Natural killer cell (primary cell): ENCODE measurements around the gene BNIP5. TPM values are rescaled to one million over a fixed set of nuclear protein-coding genes. Genes with fewer than 3 reads are reported as not detected.

Source experiments
- ATAC-seq, 3 donors: fragments of 150-1000 bp in 2 of 3; fragments of 200-7000 bp in 1 of 3; cut with Tn5 transposase; 1 replicate in 1 of 3; 2 replicates in 2 of 3; pipeline ENCODE4 v1.10.0; 2021; ENCODE audit warnings: mild to moderate bottlenecking in 2 of 3, moderate library complexity in 2 of 3
- DNase-seq, 2 donors: peaks; one replicate each; pipeline versions ENCODE4 v3.0.0 to v3.0.0-alpha.2; 2013 to 2021; ENCODE audit warnings: mixed read lengths in 1 of 2
- H3K27ac ChIP-seq: one replicate; pipeline ENCODE4 v1.5.1; 2013; ENCODE audit warnings: mild to moderate bottlenecking, low read length
- H3K27me3 ChIP-seq: one replicate; pipeline ENCODE4 v1.6.1; 2013; ENCODE audit warnings: low read length; ENCODE audit not compliant: control insufficient read depth, insufficient read depth
- H3K36me3 ChIP-seq: one replicate; pipeline ENCODE4 v1.6.1; 2013; ENCODE audit warnings: low read length; ENCODE audit not compliant: control insufficient read depth, insufficient read depth
- H3K4me1 ChIP-seq: one replicate; pipeline ENCODE4 v1.6.1; 2013; ENCODE audit warnings: low read length; ENCODE audit not compliant: control insufficient read depth, insufficient read depth
- H3K4me3 ChIP-seq: one replicate; pipeline ENCODE4 v1.5.1; 2013; ENCODE audit warnings: low read length
- H3K9me3 ChIP-seq: one replicate; pipeline ENCODE4 v1.6.1; 2013; ENCODE audit warnings: low read length; ENCODE audit not compliant: control insufficient read depth, insufficient read depth
- H3K27ac Mint-ChIP-seq, 2 donors: one replicate each; pipeline ENCODE4 v1.8.0; 2022; ENCODE audit warnings: mild to moderate bottlenecking in 2 of 2, mixed read lengths in 2 of 2, moderate library complexity in 1 of 2
- H3K27me3 Mint-ChIP-seq, 2 donors: one replicate each; pipeline ENCODE4 v1.8.0; 2022; ENCODE audit warnings: low read depth in 2 of 2, mixed read lengths in 2 of 2
- H3K36me3 Mint-ChIP-seq: one replicate; pipeline ENCODE4 v1.8.0; 2022; ENCODE audit warnings: mixed read lengths
- H3K4me1 Mint-ChIP-seq, 2 donors: one replicate each; pipeline ENCODE4 v1.8.0; 2022; ENCODE audit warnings: mixed read lengths in 2 of 2
- H3K4me3 Mint-ChIP-seq: one replicate; pipeline ENCODE4 v1.8.0; 2022; ENCODE audit warnings: mild to moderate bottlenecking, moderate library complexity, mixed read lengths
- H3K9me3 Mint-ChIP-seq, 2 donors: one replicate each; pipeline ENCODE4 v1.8.0; 2022; ENCODE audit warnings: mixed read lengths in 2 of 2
- WGBS: methylation state at CpG from one replicate; pipeline ENCODE4 v1.1.7; 2013; ENCODE audit warnings: missing lambda C conversion rate; ENCODE audit not compliant: insufficient coverage; 5-methylcytosine and 5-hydroxymethylcytosine counted together
- intact Hi-C: fragments of 100-400 bp; cut with micrococcal nuclease; formaldehyde crosslinking; loops from one replicate; pipeline ENCODE4 v1.14.2; 2022
- total RNA-seq, 4 donors: library from RNA; stranded (reverse); fragments of 120-200 nt in 1 of 4; gene quantifications; one replicate each; pipeline versions ENCODE4 v1.2.3 to v1.2.4, GENCODE V29; 2013 to 2022
- TF ChIP-seq, protein P1 (sequence below): fragments of 200-600 bp; IDR thresholded peaks from one replicate; pipeline ENCODE4 v1.8.0; 2022; ENCODE audit warnings: antibody characterized with exemption

Gene BNIP5
- total RNA-seq, 3 donors from 2014 or later (not counting 1 experiment from before 2014, with no cell fraction given), result not detected

DNA sequence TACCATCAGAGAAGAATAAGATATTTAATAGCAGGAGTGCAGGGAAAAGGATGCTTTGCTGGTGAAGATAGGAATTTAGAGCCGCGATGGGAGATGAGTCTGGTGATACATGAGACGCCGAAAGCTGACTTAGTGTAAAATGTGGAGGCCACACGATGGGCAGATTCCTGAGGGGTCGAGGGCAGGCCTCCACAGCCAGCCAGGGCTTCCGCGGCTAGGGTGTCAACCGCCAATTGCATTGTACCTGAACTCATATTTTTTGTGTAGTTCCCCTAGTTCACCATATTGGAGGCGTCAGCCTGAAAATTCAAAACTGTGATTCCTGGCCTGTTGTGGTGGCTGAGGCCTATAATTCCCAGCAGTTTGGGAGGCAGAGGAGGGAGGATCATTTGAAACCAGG is 42.2 kb upstream of the BNIP5 start:
- H3K27ac Mint-ChIP-seq, result no peak overlapping the region
- no peaks in the 10 kb centered on the region for H3K9me3 Mint-ChIP-seq
- no peaks in the 10 kb centered on the region for H3K27me3 ChIP-seq
- TF ChIP-seq, protein P1, sequence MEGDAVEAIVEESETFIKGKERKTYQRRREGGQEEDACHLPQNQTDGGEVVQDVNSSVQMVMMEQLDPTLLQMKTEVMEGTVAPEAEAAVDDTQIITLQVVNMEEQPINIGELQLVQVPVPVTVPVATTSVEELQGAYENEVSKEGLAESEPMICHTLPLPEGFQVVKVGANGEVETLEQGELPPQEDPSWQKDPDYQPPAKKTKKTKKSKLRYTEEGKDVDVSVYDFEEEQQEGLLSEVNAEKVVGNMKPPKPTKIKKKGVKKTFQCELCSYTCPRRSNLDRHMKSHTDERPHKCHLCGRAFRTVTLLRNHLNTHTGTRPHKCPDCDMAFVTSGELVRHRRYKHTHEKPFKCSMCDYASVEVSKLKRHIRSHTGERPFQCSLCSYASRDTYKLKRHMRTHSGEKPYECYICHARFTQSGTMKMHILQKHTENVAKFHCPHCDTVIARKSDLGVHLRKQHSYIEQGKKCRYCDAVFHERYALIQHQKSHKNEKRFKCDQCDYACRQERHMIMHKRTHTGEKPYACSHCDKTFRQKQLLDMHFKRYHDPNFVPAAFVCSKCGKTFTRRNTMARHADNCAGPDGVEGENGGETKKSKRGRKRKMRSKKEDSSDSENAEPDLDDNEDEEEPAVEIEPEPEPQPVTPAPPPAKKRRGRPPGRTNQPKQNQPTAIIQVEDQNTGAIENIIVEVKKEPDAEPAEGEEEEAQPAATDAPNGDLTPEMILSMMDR, result no peak
- intact Hi-C loops, result no loop called here
- no peak overlapping the region for H3K4me3 ChIP-seq
- 93% methylated on average over 10 of the region's 10 CpGs for WGBS
- H3K27ac ChIP-seq, result no peak overlapping the region
- no peaks in the 10 kb centered on the region for H3K36me3 Mint-ChIP-seq
- H3K4me3 Mint-ChIP-seq, result no peak overlapping the region
- no peaks in the 10 kb centered on the region for H3K9me3 ChIP-seq
- ATAC-seq, result no peak
- no peaks in the 10 kb centered on the region for H3K36me3 ChIP-seq
- H3K27me3 Mint-ChIP-seq, result no peaks in the 10 kb centered on the region
- H3K4me1 Mint-ChIP-seq, result no peaks in the 10 kb centered on the region
- H3K4me1 ChIP-seq, result no peaks in the 10 kb centered on the region
- DNase-seq, result no peak

DNA sequence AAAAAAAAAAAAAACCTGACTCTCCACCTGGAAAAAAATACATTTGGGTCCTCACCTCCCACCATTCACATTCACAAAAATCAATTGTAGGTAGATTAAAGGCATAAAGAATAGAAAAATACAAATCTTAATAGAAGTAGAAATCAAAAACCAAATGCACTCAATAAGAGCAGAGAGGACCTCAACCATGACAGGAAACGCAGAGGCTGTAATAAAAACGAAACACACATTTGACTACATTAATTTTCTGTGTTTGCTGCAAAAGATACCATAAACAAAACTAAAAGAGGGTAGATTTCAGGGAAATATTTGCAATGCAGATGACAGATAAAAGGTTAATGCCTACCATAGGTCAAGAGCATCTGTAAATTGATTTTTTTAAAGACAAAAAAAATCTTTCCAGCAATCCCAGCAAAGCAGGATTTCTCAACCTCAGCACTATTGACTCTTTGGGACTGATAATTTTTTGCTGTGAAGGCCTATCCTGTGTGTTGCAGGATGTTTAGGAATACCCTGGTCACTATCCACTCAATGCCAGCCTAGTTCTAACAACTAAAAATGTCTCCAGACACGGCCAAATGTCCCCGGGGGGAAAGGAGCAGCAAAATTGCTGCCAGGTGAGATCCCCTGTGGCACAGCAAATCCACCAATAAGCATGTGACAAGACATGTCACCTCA is 41.7 kb upstream of the BNIP5 start:
- Mint-ChIP-seq H3K27me3 (no peaks in the 10 kb centered on the region), H3K9me3 (no peaks in the 10 kb centered on the region), H3K4me1 (no peaks in the 10 kb centered on the region), H3K4me3 (no peak overlapping the region), H3K27ac (no peak overlapping the region), H3K36me3 (no peaks in the 10 kb centered on the region)
- no peaks in the 10 kb centered on the region for H3K27me3 ChIP-seq
- TF ChIP-seq, protein P1, result no peak
- no peaks in the 10 kb centered on the region for H3K9me3 ChIP-seq
- ATAC-seq (no peak), DNase-seq (no peak)
- H3K4me3 ChIP-seq, result no peak overlapping the region
- H3K36me3 ChIP-seq, result no peaks in the 10 kb centered on the region
- intact Hi-C loops, result no loop called here
- 92% methylated on average over 2 of the region's 4 CpGs for WGBS
- no peaks in the 10 kb centered on the region for H3K4me1 ChIP-seq
- H3K27ac ChIP-seq, result no peak overlapping the region

- H3K27me3 Mint-ChIP-seq, result peaks cover 0 to 4% of the 10 kb centered on the region in 2 donors
Measured at GRCh38 chr6:36377594-36377993, 40.9 kb upstream of the BNIP5 start.

More at GRCh38 chr6:36377594-36377993, 40.9 kb upstream of the BNIP5 start:
- no peaks in the 10 kb centered on the region for H3K36me3 Mint-ChIP-seq
- H3K9me3 Mint-ChIP-seq, result no peaks in the 10 kb centered on the region
- H3K4me1 Mint-ChIP-seq, result no peaks in the 10 kb centered on the region
- H3K27ac ChIP-seq, result no peak overlapping the region
- H3K4me3 Mint-ChIP-seq, result no peak overlapping the region
- H3K36me3 ChIP-seq, result no peaks in the 10 kb centered on the region
- no peaks in the 10 kb centered on the region for H3K9me3 ChIP-seq
- H3K4me1 ChIP-seq, result no peaks in the 10 kb centered on the region
- WGBS, result 75% methylated on average over 2 of the region's 5 CpGs
- ATAC-seq (no peak), DNase-seq (no peak)
- TF ChIP-seq, protein P1, result no peak
- no peak overlapping the region for H3K27ac Mint-ChIP-seq
- no peaks in the 10 kb centered on the region for H3K27me3 ChIP-seq
- intact Hi-C loops, result no loop called here
- no peak overlapping the region for H3K4me3 ChIP-seq
